WTC11 (cell line): ENCODE results near the gene TCEANC.

Source experiments
- ATF1 ChIP-seq: sonication (generic); formaldehyde crosslinking; IDR thresholded peaks from 2 replicates; pipeline ENCODE4 v1.8.1; 2023; ENCODE audit warnings: mild to moderate bottlenecking, moderate library complexity, missing genetic modification reagents
- CBFB ChIP-seq: sonication (generic); formaldehyde crosslinking; IDR thresholded peaks from 2 replicates; pipeline ENCODE4 v1.8.1; 2022; ENCODE audit warnings: mild to moderate bottlenecking, low read depth, missing genetic modification reagents
- FOXJ3 ChIP-seq: sonication (generic); formaldehyde crosslinking; IDR thresholded peaks from 2 replicates; pipeline ENCODE4 v1.9.0; 2021; ENCODE audit warnings: missing genetic modification reagents, mild to moderate bottlenecking, borderline replicate concordance
- ZNF121 ChIP-seq: sonication (generic); formaldehyde crosslinking; IDR thresholded peaks from 2 replicates; pipeline ENCODE4 v1.8.0; 2023; ENCODE audit warnings: missing genetic modification reagents
- TF ChIP-seq, protein P1 (sequence below): sonication (generic); formaldehyde crosslinking; conservative IDR thresholded peaks from 2 replicates; pipeline ENCODE4 v1.8.1; 2022; ENCODE audit warnings: mild to moderate bottlenecking, missing genetic modification reagents
- TF ChIP-seq, protein P2 (sequence below): sonication (generic); formaldehyde crosslinking; IDR thresholded peaks from 2 replicates; pipeline ENCODE4 v1.8.0; 2022; ENCODE audit warnings: mild to moderate bottlenecking, missing genetic modification reagents
- TF ChIP-seq, protein P3 (sequence below): fragments of 200-600 bp; IDR thresholded peaks from 2 replicates; pipeline ENCODE4 v1.8.0; 2022; ENCODE audit warnings: antibody characterized with exemption
- TF ChIP-seq, protein P4 (sequence below): sonication (generic); formaldehyde crosslinking; conservative IDR thresholded peaks from 2 replicates; pipeline ENCODE4 v1.8.1; 2023; ENCODE audit warnings: mild to moderate bottlenecking, low read depth, missing genetic modification reagents, moderate library complexity
- TF ChIP-seq, protein P5 (sequence below): sonication (generic); formaldehyde crosslinking; IDR thresholded peaks from 2 replicates; pipeline ENCODE4 v1.8.1; 2023; ENCODE audit warnings: mild to moderate bottlenecking, missing genetic modification reagents
- TF ChIP-seq, protein P6 (sequence below): sonication (generic); formaldehyde crosslinking; IDR thresholded peaks from 2 replicates; pipeline ENCODE4 v1.8.0; 2022; ENCODE audit warnings: missing genetic modification reagents
- TF ChIP-seq, protein P7 (sequence below): sonication (generic); formaldehyde crosslinking; IDR thresholded peaks from 2 replicates; pipeline ENCODE4 v1.8.1; 2022; ENCODE audit warnings: mild to moderate bottlenecking, missing genetic modification reagents, moderate library complexity, borderline replicate concordance
- TF ChIP-seq, protein P8 (sequence below): sonication (generic); formaldehyde crosslinking; IDR thresholded peaks from 2 replicates; pipeline ENCODE4 v1.8.1; 2023; ENCODE audit warnings: mild to moderate bottlenecking, missing genetic modification reagents, moderate library complexity

DNA sequence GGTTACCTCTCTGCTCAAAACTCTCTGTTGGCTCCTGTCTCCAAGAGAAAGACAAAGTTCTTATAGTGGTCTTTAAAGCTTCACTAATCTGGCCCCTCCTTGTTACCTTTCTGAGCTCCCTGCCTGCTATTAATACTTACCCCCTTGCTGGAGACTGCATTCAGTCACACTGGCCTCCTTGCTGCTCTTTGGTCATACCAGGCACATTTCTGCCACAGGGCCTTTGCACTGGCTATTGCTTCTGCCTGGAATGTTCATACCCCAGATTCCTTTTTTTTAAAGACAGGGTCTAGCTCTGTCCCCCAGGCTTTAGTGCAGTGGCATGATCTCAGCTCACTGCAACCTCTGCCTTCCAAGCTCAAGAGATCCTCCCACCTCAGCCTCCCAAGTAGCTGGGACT, 20.1 kb downstream of the TCEANC start:
- TF ChIP-seq, protein P1, sequence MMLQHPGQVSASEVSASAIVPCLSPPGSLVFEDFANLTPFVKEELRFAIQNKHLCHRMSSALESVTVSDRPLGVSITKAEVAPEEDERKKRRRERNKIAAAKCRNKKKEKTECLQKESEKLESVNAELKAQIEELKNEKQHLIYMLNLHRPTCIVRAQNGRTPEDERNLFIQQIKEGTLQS: no peak
- TF ChIP-seq, protein P2, sequence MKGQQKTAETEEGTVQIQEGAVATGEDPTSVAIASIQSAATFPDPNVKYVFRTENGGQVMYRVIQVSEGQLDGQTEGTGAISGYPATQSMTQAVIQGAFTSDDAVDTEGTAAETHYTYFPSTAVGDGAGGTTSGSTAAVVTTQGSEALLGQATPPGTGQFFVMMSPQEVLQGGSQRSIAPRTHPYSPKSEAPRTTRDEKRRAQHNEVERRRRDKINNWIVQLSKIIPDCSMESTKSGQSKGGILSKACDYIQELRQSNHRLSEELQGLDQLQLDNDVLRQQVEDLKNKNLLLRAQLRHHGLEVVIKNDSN: no peak
- TF ChIP-seq, protein P3, sequence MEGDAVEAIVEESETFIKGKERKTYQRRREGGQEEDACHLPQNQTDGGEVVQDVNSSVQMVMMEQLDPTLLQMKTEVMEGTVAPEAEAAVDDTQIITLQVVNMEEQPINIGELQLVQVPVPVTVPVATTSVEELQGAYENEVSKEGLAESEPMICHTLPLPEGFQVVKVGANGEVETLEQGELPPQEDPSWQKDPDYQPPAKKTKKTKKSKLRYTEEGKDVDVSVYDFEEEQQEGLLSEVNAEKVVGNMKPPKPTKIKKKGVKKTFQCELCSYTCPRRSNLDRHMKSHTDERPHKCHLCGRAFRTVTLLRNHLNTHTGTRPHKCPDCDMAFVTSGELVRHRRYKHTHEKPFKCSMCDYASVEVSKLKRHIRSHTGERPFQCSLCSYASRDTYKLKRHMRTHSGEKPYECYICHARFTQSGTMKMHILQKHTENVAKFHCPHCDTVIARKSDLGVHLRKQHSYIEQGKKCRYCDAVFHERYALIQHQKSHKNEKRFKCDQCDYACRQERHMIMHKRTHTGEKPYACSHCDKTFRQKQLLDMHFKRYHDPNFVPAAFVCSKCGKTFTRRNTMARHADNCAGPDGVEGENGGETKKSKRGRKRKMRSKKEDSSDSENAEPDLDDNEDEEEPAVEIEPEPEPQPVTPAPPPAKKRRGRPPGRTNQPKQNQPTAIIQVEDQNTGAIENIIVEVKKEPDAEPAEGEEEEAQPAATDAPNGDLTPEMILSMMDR: no peak
- no peak for TF ChIP-seq ZNF121 (CRISPR knock-in tag)
- TF ChIP-seq, protein P4, sequence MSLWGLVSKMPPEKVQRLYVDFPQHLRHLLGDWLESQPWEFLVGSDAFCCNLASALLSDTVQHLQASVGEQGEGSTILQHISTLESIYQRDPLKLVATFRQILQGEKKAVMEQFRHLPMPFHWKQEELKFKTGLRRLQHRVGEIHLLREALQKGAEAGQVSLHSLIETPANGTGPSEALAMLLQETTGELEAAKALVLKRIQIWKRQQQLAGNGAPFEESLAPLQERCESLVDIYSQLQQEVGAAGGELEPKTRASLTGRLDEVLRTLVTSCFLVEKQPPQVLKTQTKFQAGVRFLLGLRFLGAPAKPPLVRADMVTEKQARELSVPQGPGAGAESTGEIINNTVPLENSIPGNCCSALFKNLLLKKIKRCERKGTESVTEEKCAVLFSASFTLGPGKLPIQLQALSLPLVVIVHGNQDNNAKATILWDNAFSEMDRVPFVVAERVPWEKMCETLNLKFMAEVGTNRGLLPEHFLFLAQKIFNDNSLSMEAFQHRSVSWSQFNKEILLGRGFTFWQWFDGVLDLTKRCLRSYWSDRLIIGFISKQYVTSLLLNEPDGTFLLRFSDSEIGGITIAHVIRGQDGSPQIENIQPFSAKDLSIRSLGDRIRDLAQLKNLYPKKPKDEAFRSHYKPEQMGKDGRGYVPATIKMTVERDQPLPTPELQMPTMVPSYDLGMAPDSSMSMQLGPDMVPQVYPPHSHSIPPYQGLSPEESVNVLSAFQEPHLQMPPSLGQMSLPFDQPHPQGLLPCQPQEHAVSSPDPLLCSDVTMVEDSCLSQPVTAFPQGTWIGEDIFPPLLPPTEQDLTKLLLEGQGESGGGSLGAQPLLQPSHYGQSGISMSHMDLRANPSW (CRISPR knock-in tag): no peak
- TF ChIP-seq FOXJ3 (CRISPR knock-in tag): no peak
- TF ChIP-seq, protein P5, sequence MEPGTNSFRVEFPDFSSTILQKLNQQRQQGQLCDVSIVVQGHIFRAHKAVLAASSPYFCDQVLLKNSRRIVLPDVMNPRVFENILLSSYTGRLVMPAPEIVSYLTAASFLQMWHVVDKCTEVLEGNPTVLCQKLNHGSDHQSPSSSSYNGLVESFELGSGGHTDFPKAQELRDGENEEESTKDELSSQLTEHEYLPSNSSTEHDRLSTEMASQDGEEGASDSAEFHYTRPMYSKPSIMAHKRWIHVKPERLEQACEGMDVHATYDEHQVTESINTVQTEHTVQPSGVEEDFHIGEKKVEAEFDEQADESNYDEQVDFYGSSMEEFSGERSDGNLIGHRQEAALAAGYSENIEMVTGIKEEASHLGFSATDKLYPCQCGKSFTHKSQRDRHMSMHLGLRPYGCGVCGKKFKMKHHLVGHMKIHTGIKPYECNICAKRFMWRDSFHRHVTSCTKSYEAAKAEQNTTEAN: no peak
- TF ChIP-seq, protein P6, sequence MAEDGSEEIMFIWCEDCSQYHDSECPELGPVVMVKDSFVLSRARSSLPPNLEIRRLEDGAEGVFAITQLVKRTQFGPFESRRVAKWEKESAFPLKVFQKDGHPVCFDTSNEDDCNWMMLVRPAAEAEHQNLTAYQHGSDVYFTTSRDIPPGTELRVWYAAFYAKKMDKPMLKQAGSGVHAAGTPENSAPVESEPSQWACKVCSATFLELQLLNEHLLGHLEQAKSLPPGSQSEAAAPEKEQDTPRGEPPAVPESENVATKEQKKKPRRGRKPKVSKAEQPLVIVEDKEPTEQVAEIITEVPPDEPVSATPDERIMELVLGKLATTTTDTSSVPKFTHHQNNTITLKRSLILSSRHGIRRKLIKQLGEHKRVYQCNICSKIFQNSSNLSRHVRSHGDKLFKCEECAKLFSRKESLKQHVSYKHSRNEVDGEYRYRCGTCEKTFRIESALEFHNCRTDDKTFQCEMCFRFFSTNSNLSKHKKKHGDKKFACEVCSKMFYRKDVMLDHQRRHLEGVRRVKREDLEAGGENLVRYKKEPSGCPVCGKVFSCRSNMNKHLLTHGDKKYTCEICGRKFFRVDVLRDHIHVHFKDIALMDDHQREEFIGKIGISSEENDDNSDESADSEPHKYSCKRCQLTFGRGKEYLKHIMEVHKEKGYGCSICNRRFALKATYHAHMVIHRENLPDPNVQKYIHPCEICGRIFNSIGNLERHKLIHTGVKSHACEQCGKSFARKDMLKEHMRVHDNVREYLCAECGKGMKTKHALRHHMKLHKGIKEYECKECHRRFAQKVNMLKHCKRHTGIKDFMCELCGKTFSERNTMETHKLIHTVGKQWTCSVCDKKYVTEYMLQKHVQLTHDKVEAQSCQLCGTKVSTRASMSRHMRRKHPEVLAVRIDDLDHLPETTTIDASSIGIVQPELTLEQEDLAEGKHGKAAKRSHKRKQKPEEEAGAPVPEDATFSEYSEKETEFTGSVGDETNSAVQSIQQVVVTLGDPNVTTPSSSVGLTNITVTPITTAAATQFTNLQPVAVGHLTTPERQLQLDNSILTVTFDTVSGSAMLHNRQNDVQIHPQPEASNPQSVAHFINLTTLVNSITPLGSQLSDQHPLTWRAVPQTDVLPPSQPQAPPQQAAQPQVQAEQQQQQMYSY (CRISPR knock-in tag): no peak
- TF ChIP-seq ATF1 (CRISPR knock-in tag): no peak
- TF ChIP-seq, protein P7, sequence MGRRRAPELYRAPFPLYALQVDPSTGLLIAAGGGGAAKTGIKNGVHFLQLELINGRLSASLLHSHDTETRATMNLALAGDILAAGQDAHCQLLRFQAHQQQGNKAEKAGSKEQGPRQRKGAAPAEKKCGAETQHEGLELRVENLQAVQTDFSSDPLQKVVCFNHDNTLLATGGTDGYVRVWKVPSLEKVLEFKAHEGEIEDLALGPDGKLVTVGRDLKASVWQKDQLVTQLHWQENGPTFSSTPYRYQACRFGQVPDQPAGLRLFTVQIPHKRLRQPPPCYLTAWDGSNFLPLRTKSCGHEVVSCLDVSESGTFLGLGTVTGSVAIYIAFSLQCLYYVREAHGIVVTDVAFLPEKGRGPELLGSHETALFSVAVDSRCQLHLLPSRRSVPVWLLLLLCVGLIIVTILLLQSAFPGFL (CRISPR knock-in tag): no peak
- TF ChIP-seq CBFB (CRISPR knock-in tag): no peak
- TF ChIP-seq, protein P8, sequence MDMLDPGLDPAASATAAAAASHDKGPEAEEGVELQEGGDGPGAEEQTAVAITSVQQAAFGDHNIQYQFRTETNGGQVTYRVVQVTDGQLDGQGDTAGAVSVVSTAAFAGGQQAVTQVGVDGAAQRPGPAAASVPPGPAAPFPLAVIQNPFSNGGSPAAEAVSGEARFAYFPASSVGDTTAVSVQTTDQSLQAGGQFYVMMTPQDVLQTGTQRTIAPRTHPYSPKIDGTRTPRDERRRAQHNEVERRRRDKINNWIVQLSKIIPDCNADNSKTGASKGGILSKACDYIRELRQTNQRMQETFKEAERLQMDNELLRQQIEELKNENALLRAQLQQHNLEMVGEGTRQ (CRISPR knock-in tag): no peak
